CD4-positive, CD25-positive, alpha-beta regulatory T cell (primary cell): ENCODE data around the gene ALDH2. TPM values are rescaled to one million over a fixed set of nuclear protein-coding genes. Genes with fewer than 3 reads are reported as not detected.

Experiments used
- ATAC-seq, 2 donors: fragments of 150-1000 bp; cut with Tn5 transposase; one replicate each; pipeline ENCODE4 v1.10.0; 2021; ENCODE audit warnings: low read depth in 2 of 2, moderate number of reproducible peaks in 2 of 2, moderate library complexity in 1 of 2
- DNase-seq, 3 donors: peaks; one replicate each; pipeline versions ENCODE4 v3.0.0 to v3.0.0-alpha.2; 2012 to 2022; ENCODE audit warnings: mixed read lengths in 1 of 3
- H3K27ac ChIP-seq: one replicate; pipeline ENCODE4 v1.7.0; 2013; ENCODE audit warnings: mild to moderate bottlenecking, low read length; ENCODE audit not compliant: insufficient read depth, poor library complexity, severe bottlenecking
- H3K27me3 ChIP-seq: one replicate; pipeline ENCODE4 v1.7.0; 2013; ENCODE audit warnings: low read length; ENCODE audit not compliant: control insufficient read depth, insufficient read depth
- H3K36me3 ChIP-seq: one replicate; pipeline ENCODE4 v1.7.0; 2013; ENCODE audit warnings: mild to moderate bottlenecking, low read length, moderate library complexity; ENCODE audit not compliant: control insufficient read depth, insufficient read depth
- H3K4me1 ChIP-seq: 2 replicates; pipeline ENCODE4 v1.7.0; 2013; ENCODE audit warnings: mild to moderate bottlenecking, low read length; ENCODE audit not compliant: insufficient read depth, control insufficient read depth, poor library complexity, severe bottlenecking
- H3K4me3 ChIP-seq: one replicate; pipeline ENCODE4 v1.7.0; 2013; ENCODE audit warnings: low read depth, mild to moderate bottlenecking, low read length, moderate library complexity
- H3K9me3 ChIP-seq, 2 experiments: 1 replicate in 1 of 2; 2 replicates in 1 of 2; pipeline ENCODE4 v1.7.0; 2013; ENCODE audit warnings: low read length in 2 of 2, mild to moderate bottlenecking in 1 of 2, moderate library complexity in 1 of 2; ENCODE audit not compliant: control insufficient read depth in 2 of 2
- H3K27ac Mint-ChIP-seq, 3 donors: one replicate each; pipeline ENCODE4 v1.8.0; 2020 to 2022; ENCODE audit warnings: mild to moderate bottlenecking in 3 of 3, mixed read lengths in 3 of 3, moderate library complexity in 2 of 3
- H3K27me3 Mint-ChIP-seq: one replicate; pipeline ENCODE4 v1.8.0; 2022; ENCODE audit warnings: mild to moderate bottlenecking, mixed read lengths
- H3K36me3 Mint-ChIP-seq: one replicate; pipeline ENCODE4 v1.8.0; 2020; ENCODE audit warnings: mixed read lengths
- H3K4me1 Mint-ChIP-seq, 4 donors: one replicate each; pipeline ENCODE4 v1.8.0; 2020 to 2022; ENCODE audit warnings: mixed read lengths in 4 of 4, mild to moderate bottlenecking in 1 of 4
- H3K4me3 Mint-ChIP-seq, 4 donors: one replicate each; pipeline ENCODE4 v1.8.0; 2020 to 2022; ENCODE audit warnings: mild to moderate bottlenecking in 4 of 4, mixed read lengths in 4 of 4, moderate library complexity in 3 of 4
- H3K9me3 Mint-ChIP-seq, 7 donors: one replicate each; pipeline ENCODE4 v1.8.0; 2020 to 2022; ENCODE audit warnings: mixed read lengths in 7 of 7, mild to moderate bottlenecking in 3 of 7, moderate library complexity in 2 of 7
- polyA plus RNA-seq, 4 donors: library from polyadenylated mRNA; unstranded; fragments of 300-500 nt; fragmentation: Illumina TruSeq; gene quantifications; one replicate each; pipeline ENCODE4 v1.2.3, GENCODE V29; 2021
- total RNA-seq: library from RNA; stranded (reverse); gene quantifications from one replicate; pipeline ENCODE4 v1.2.3, GENCODE V29; 2022

ALDH2 gene
- total and polyA plus RNA-seq, 5 donors from 2014 or later, result 0.02 to 1.7 (median 0.35) TPM

GRCh38 chr12:111769599-111769998 lies 2.9 kb downstream of the ALDH2 start:
- Histone ChIP-seq H3K36me3 (no peaks in the 10 kb centered on the region), H3K4me1 (peaks cover 14% of the 10 kb centered on the region), H3K9me3 (no peaks in the 10 kb centered on the region), H3K4me3 (no peak overlapping the region), H3K27ac (no peak overlapping the region), H3K27me3 (peaks cover 12% of the 10 kb centered on the region)
- H3K4me1 Mint-ChIP-seq, result peaks cover 0 to 12% (median 7%) of the 10 kb centered on the region in 4 donors
- no peak overlapping the region for H3K4me3 Mint-ChIP-seq
- H3K9me3 Mint-ChIP-seq, result no peaks in the 10 kb centered on the region
- H3K36me3 Mint-ChIP-seq, result peaks cover 4% of the 10 kb centered on the region
- ATAC-seq (no peak), DNase-seq (no peak)
- no peak overlapping the region for H3K27ac Mint-ChIP-seq
- H3K27me3 Mint-ChIP-seq, result peaks cover 28% of the 10 kb centered on the region

GRCh38 chr12:111773801-111774551 lies 7.2 kb downstream of the ALDH2 start:
- Histone ChIP-seq H3K4me3 (no peak overlapping the region), H3K27me3 (no peaks in the 10 kb centered on the region), H3K4me1 (no peaks in the 10 kb centered on the region), H3K27ac (no peak overlapping the region), H3K9me3 (no peaks in the 10 kb centered on the region), H3K36me3 (no peaks in the 10 kb centered on the region)
- DNase-seq (no peak), ATAC-seq (no peak)
- H3K36me3 Mint-ChIP-seq, result no peaks in the 10 kb centered on the region
- H3K4me1 Mint-ChIP-seq, result peaks cover 0 to 1% (median 0%) of the 10 kb centered on the region in 4 donors
- no peak overlapping the region for H3K4me3 Mint-ChIP-seq
- peaks cover 23% of the 10 kb centered on the region for H3K27me3 Mint-ChIP-seq
- H3K9me3 Mint-ChIP-seq, result no peaks in the 10 kb centered on the region
- no peak overlapping the region for H3K27ac Mint-ChIP-seq

- ATAC-seq (no peak), DNase-seq (peak in 1 of 3 donors; percentile 17)
- Histone ChIP-seq H3K4me1 (no peaks in the 10 kb centered on the region), H3K27me3 (no peaks in the 10 kb centered on the region), H3K4me3 (no peak overlapping the region), H3K9me3 (no peaks in the 10 kb centered on the region), H3K27ac (no peak overlapping the region), H3K36me3 (no peaks in the 10 kb centered on the region)
- no peak overlapping the region for H3K4me3 Mint-ChIP-seq
- peaks cover 0 to 1% (median 0%) of the 10 kb centered on the region in 4 donors for H3K4me1 Mint-ChIP-seq
- H3K27me3 Mint-ChIP-seq, result peaks cover 15% of the 10 kb centered on the region
- no peaks in the 10 kb centered on the region for H3K36me3 Mint-ChIP-seq
- peak overlapping the region in 1 of 3 donors; percentile 4 for H3K27ac Mint-ChIP-seq
- no peaks in the 10 kb centered on the region for H3K9me3 Mint-ChIP-seq
These were observed 8.8 kb downstream of the ALDH2 start for GRCh38 chr12:111775205-111776193.

- H3K27me3 Mint-ChIP-seq, result peaks cover 15% of the 10 kb centered on the region
These were observed 10.2 kb downstream of the ALDH2 start for GRCh38 chr12:111776836-111777344.

GRCh38 chr12:111777345-111778045 lies 10.8 kb downstream of the ALDH2 start:
- H3K36me3 Mint-ChIP-seq, result no peaks in the 10 kb centered on the region
- no peaks in the 10 kb centered on the region for H3K4me1 Mint-ChIP-seq
- no peaks in the 10 kb centered on the region for H3K9me3 ChIP-seq
- DNase-seq, result no peak
- peak in 1 of 2 donors; percentile 20 for ATAC-seq
- no peaks in the 10 kb centered on the region for H3K4me1 ChIP-seq
- H3K27me3 ChIP-seq, result no peaks in the 10 kb centered on the region
- no peak overlapping the region for H3K27ac ChIP-seq
- H3K27me3 Mint-ChIP-seq, result peaks cover 15% of the 10 kb centered on the region
- no peak overlapping the region for H3K4me3 Mint-ChIP-seq
- no peak overlapping the region for H3K4me3 ChIP-seq
- H3K36me3 ChIP-seq, result no peaks in the 10 kb centered on the region
- no peaks in the 10 kb centered on the region for H3K9me3 Mint-ChIP-seq
- H3K27ac Mint-ChIP-seq, result no peak overlapping the region

More at GRCh38 chr12:111776836-111777344, 10.2 kb downstream of the ALDH2 start:
- DNase-seq (no peak), ATAC-seq (no peak)
- H3K9me3 ChIP-seq, result no peaks in the 10 kb centered on the region
- Mint-ChIP-seq H3K4me3 (no peak overlapping the region), H3K9me3 (no peaks in the 10 kb centered on the region), H3K36me3 (no peaks in the 10 kb centered on the region), H3K27ac (no peak overlapping the region), H3K4me1 (no peaks in the 10 kb centered on the region)
- no peak overlapping the region for H3K27ac ChIP-seq
- no peaks in the 10 kb centered on the region for H3K4me1 ChIP-seq
- H3K4me3 ChIP-seq, result no peak overlapping the region
- H3K36me3 ChIP-seq, result no peaks in the 10 kb centered on the region
- H3K27me3 ChIP-seq, result no peaks in the 10 kb centered on the region

- DNase-seq (no peak), ATAC-seq (no peak)
- Mint-ChIP-seq H3K27ac (no peak overlapping the region), H3K27me3 (peaks cover 14% of the 10 kb centered on the region), H3K36me3 (peaks cover 3% of the 10 kb centered on the region), H3K9me3 (no peaks in the 10 kb centered on the region), H3K4me1 (no peaks in the 10 kb centered on the region), H3K4me3 (peak overlapping the region in 1 of 4 donors; percentile 54)
- Histone ChIP-seq H3K4me3 (no peak overlapping the region), H3K36me3 (no peaks in the 10 kb centered on the region), H3K4me1 (no peaks in the 10 kb centered on the region), H3K27me3 (no peaks in the 10 kb centered on the region), H3K27ac (no peak overlapping the region), H3K9me3 (no peaks in the 10 kb centered on the region)
These were observed 13.4 kb downstream of the ALDH2 start for GRCh38 chr12:111780166-111780565.

GRCh38 chr12:111780615-111781014 lies 13.9 kb downstream of the ALDH2 start:
- DNase-seq (no peak), ATAC-seq (no peak)
- Mint-ChIP-seq H3K27me3 (peaks cover 9% of the 10 kb centered on the region), H3K27ac (no peak overlapping the region), H3K9me3 (no peaks in the 10 kb centered on the region), H3K4me1 (no peaks in the 10 kb centered on the region), H3K4me3 (peak overlapping the region in 1 of 4 donors; percentile 54), H3K36me3 (peaks cover 3% of the 10 kb centered on the region)
- Histone ChIP-seq H3K9me3 (no peaks in the 10 kb centered on the region), H3K36me3 (no peaks in the 10 kb centered on the region), H3K4me3 (no peak overlapping the region), H3K4me1 (no peaks in the 10 kb centered on the region), H3K27me3 (no peaks in the 10 kb centered on the region), H3K27ac (no peak overlapping the region)
